NCI-H2196 (cell line): ENCODE measurements around the gene ARMC2.
"Not testable (repeated sequence)": the region's sequence is repeated elsewhere in the genome, so short reads cannot be mapped to it uniquely, and the experiment has no call there.

Experiments used
- DNase-seq: peaks from one replicate; lab custom pipeline; 2025; ENCODE audit not compliant: unreplicated experiment; lab: John Stamatoyannopoulos, UW

ARMC2 gene, protein sequence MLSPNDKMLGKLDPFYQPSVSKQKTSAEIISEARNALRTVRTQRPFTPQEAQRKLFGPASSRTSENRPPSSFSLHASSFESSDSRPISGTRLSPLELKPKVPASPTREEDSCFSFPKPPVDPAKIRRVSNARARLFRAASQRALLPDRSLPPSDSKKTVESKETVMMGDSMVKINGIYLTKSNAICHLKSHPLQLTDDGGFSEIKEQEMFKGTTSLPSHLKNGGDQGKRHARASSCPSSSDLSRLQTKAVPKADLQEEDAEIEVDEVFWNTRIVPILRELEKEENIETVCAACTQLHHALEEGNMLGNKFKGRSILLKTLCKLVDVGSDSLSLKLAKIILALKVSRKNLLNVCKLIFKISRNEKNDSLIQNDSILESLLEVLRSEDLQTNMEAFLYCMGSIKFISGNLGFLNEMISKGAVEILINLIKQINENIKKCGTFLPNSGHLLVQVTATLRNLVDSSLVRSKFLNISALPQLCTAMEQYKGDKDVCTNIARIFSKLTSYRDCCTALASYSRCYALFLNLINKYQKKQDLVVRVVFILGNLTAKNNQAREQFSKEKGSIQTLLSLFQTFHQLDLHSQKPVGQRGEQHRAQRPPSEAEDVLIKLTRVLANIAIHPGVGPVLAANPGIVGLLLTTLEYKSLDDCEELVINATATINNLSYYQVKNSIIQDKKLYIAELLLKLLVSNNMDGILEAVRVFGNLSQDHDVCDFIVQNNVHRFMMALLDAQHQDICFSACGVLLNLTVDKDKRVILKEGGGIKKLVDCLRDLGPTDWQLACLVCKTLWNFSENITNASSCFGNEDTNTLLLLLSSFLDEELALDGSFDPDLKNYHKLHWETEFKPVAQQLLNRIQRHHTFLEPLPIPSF

DNA sequence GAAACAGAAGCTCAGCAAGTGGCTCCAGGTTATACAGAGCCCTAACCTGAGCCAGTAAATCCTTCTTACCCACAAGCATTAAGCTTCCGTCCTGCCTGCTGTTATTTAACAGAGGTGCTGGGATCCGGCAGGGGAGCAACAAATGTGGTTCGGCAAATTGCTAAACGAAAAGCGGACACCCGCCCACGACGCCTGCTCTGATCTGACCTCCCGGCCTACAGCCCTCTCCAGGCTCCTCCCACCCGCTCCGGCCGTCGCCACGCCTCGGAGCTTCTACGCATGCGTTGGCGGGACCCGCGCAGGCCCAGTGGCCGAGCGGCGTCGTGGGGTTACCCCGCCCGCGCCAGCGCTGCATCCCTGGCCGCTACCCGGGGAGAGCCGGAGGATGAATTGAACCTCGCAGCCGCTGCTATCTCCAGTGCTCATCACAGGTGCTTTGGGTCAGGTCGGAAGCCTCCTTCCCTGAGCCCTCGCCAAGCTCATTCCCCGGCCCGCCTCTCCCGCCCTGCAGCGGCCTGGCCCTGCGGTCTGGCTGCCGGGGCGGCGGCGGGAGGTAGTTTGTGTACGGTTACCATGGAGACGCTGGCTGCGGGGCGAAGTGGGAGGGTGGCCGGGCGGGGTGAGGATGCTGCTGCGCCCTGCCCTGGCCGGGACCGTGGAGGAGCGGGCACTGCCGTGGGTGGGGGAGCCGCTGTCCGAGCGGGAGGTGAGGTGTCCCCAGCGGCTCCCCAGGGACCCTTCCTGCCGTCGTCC lies at the start of gene ARMC2:
TSS of gene ARMC2 (plus strand) at position 307 of the 753 bp plus-strand sequence. CDS start 5,846 bp downstream, outside the sequence.
- peak; percentile 92 for DNase-seq

DNA sequence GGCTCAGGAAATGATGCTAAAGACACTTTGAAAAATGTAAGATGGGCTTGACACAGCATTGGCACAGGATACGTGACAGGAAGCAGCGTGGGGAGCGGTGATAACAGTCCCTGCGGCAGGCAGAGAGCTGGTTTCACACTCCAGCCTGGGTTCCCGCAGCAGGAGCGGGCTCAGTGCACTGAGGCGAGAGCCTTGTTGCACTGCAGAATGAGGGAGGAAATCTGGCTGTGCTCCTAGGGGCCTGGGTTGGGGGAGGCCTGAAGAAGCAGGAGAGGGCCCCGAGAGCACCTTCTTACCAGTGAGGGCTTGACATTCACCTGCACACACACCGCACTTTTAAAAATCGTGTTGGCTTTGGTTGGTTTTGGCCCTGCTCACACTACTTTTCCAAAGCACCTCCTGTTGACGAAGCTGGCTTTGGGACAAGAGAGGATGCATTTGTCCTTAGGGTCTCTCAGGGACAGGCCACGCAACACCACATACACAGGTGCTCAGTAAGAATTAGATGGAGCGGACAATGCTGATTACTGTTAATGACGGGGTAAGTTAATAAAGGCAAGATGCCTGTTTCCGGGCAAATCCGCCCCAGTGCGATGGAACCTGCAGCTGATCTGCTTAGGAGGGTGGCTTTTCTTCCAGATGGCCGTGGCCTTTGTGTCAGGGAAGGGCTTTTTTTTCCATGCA lies 49.4 kb upstream of the ARMC2 start:
- no peak for DNase-seq

DNA sequence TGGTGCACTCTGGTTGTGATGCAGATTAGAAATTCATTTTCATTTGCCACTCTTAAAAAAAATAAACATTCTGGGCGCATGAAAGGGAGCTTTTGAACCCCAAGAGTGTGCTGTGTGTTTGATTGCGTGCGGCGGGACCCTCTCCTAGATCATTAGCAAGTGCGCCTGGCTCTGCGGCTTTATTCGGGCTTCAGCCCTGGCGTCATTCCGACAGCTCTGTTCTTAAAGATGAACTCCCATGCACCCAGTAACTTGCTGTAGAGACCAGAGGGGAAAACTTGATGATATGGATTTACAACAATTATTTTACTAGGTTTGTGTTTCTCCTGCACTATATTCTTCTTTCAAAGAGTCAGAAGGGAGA lies 48.9 kb upstream of the ARMC2 start:
- DNase-seq, result no peak

DNA sequence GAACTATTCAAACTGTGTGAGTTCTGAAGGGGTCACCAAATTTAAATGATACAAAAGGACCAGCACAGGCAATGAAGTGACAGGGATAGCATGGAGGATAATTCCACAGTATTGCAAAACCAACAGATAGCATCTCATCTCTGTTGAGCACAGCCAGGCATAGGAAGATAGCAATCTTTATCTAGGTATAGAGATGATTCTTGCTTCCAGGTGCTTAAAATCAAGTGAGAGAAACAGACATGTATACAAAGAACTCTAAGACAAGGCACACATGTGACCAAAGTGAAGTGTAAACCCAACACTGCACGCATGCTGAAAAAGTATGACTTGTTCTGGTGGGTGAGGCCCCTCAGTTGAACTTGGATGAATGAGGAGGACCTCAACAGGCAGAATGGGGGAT lies 48.4 kb upstream of the ARMC2 start:
- no peak for DNase-seq

DNA sequence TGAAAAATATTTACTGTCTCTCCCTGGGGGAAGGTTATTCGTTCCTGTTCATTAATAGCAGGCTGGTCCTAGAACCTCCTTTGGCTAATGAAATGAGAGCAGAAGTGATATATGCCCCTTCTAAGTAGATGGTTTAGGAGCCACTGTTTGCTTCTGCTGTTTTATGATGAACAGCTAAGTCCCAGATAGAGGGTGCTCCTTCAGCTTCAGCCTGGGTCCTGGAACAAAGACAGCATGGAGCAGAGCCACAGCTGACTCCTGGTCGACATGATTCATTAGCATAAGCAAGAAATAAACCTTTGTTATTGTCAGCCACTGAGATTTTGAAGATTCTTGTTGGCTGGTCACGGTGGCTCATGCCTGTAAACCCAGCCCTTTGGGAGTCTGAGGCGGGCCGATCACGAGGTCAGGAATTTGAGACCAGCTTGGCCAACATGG lies 47.8 kb upstream of the ARMC2 start:
- DNase-seq, result no peak

DNA sequence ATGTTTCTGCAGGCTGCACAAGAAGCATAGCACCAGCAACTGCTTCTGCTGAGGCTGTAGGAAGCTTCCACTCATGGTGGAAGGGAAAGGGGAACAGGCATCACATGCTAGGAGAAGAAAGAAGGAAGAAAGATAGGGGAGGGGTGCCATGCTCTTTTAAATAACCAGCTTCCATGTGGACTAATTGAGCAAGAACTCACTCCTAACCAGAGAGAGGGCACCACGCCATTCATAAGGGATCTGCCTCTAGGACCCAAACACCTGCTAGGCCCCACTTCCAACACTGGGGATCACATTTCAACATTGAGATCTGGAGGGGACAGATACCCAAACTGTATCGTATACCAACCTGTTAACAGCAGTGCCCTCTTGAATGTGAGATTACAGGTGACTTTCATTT lies 46.9 kb upstream of the ARMC2 start:
- no peak for DNase-seq

DNA sequence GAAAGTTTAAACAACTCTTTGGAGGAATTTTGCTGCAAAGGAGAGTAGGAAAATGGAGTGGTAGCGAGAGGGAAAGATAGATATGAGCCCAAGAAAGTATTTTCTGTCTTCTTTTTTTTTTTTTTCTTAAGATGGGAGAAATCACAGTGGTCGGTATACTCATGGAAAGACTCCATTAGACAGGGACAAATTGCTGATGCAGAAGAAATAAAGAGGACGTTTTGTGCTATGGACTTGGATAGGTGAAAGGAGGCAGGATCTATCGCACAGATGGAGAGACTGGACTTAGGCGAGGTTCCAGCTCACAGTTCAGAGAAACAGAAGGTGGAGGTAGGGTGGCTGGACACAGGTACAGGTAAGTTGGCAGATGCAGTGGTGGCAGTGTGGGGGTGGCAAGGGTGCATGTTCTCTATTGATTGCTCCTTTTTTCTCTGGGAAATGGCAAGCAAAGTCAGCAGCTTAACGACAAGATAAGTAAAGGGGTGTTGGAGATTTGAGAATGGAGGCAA lies 44.2 kb upstream of the ARMC2 start:
- no peak for DNase-seq

DNA sequence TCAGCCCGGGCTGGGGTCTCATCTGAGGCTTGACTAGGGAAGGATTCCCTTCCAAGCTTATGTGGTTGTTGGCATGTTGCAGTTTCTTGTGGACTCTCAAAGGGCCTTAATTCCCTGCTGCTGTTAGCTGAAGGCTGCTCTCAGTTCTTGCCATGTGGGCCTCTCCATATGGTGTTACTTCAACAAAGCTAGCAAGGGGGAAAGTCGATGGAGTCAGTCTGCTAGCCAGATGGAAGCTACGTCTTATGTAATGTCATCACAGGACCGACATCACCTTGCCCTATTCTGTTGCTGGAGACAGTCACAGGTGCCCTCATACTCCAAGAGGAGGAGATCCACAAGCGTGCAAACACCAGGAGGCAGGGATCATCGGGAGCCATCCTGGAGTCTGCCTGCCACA lies 43.3 kb upstream of the ARMC2 start:
- DNase-seq, result no peak

DNA sequence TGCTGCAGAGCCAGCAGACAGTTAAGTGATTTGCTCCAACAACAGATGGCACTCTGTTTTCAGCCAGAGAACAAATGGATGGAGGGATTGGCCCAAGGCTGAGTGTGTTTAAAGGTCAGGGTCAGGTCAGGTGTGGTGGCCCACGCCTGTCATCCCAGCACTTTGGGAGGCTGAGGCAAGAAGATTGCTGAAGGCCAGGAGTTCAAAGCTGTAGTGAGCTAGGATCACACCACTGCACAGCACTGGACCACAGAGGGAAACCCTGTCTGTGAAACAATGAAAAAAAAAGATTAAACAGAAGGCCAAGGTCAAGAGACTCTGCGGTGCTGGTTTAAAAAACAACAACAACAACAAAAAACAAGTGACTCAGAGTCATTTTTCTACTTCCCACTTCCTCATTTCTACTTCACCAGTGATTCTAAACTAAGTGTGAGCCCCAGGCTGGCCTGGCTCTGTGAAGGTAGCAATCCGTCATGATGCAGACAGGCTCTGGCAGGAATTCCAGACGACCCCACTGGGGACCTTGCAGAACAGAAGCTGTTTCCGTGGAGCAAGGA lies 42.5 kb upstream of the ARMC2 start:
- DNase-seq, result no peak

DNA sequence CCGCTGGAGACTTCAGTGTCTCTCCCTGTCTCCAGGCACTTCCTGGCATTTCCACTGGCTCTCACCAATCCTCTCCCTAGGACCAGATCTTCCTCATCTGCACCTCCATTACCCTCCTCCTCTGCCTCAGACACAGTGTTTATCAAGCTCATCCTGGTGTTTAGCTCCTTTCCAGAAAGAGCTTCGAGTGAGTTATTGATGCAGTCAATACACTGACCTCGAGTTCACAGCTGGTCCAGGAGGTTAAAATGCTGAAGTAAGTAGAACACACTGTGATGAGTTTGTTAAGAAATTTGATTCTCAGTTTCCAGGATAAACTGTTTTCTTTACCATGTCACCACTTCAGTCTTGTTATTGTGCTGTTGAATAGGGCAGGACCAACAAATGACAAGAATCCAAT lies 42.1 kb upstream of the ARMC2 start:
- DNase-seq, result no peak

DNA sequence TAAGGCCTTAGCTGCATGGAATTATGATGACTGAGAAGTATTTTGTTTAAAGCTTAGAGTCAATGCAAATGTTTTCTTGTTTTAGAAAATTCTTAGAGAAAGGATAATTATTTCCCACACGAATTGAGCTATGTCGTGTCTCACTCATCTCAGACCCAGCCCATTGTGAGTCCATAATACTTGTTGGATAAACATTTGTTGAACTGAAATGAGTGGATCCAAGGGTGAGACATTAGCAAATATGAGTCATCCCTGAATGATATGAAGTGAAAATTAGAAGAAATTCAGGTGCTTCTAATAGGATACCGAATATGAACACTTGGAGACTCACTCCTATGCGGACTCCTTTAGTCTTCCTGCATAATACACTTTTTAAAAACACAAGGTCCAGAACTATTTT lies 41.6 kb upstream of the ARMC2 start:
- DNase-seq, result no peak

DNA sequence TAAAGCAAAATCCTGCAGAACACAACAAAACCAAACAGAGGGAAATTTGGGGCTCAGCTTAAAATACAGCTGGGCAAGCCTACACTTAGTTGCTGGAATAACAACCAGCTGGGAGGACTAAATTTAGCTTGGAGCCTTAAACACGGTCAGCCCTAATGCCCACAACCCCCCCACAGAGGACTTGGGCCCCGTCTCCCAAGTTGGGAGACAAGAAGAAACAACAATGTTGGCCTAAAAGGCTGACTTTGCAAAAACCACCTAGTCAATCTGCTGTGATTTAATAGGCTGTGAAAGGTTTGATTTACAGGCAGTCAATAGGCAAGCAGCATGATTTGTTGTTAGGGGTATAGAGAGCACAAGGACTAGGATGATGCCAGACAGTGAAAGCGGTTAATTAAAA lies 40.3 kb upstream of the ARMC2 start:
- DNase-seq, result no peak

DNA sequence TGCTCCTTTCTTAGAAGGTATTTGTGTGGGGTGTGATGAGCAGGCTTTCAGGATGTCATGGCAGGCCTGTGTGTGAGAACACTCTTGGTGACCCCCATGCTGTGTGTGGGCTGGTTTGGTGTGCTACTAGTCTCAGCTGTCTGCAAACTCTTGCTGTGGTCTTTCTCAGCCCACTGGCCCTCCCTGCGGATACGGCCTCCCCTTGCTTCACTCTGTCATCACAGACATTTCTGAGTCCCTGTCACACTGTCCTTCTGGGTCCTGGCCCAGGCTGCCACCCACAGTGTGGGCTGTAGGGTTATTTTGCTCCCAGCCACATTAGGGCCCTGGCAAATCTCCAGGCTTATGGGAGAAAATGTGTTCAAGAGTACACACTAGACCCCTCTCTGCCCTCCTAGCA lies 39.0 kb upstream of the ARMC2 start:
- no peak for DNase-seq

DNA sequence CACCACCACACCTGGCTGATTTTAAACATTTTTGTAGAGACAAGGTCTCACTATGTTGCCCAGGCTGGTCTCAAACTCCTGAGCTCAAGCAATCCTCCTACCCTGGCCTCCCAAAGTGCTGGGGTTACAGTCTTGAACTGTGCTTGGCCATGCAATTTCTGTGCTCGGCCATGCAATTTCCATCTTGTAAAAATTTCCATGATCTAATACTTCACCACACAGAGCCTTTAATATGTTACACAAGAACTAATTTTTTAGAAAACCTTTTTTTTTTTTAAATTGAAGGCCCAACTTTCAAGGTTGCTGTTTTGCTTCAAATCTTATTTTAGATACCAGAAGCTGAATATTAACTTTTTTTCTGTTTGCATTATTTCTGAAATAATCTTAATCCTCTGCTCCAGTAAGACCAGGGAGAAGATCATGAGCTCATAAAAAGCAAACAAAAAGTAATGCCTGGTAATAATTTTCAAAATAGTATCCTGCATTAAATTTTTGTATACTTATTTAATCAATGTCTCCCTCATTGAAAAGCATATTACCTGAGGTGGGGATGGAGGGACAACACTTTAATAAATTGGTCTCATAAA lies 38.1 kb upstream of the ARMC2 start:
- DNase-seq, result no peak

DNA sequence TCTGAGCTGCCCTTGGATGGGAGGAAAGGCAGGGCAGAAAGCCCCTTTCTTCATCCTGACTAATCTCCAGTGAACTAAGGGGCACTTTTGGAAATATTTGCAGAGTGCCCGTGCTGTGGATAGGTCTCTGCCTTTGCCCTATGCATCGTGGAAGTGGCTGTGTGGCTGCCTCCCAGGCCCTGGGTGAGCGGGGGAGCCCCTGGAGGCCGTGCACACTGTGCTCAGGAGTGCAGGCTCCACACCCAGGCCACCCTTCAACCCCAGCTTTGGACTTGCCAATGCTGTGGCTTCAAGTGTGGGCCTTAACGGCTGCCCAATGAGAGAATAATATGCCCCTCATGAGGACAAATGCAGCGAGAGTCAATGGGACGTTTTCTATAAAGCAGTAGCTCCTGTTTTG lies 36.7 kb upstream of the ARMC2 start:
- DNase-seq, result no peak

DNA sequence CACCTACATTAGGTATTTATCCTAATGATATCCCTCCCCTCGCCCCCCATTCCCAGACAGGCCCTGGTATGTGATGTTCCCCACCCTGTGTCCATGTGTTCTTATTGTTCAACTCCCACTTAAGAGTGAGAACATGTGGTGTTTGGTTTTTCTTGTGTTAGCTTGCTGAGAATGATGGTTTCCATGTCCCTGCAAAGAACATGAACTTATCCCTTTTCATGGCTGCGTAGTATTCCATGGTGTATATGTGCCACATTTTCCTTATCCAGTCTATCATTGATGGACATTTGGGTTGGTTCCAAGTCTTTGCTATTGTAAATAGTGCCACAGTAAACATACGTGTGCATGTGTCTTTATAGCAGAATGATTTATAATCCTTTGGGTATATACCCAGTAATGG lies 35.0 kb upstream of the ARMC2 start:
- not testable (repeated sequence) for DNase-seq

DNA sequence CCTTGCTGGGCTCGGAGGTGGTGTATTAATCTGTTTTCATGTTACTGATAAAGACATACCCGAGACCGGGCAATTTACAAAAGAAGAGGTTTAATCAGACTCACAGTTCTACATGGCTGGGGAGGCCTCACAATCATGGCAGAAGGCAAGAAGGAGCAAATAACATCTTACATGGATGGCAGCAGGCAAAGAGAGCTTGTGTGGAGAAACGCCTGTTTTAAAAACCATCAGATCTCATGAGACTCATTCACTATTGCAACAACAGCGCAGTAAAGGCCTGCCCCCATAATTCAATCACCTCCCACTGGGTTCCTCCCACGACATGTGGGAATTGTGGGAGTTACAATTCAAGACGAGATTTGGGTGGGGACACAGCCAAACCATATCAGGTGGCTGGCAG lies 30.9 kb upstream of the ARMC2 start:
- not testable (repeated sequence) for DNase-seq

DNA sequence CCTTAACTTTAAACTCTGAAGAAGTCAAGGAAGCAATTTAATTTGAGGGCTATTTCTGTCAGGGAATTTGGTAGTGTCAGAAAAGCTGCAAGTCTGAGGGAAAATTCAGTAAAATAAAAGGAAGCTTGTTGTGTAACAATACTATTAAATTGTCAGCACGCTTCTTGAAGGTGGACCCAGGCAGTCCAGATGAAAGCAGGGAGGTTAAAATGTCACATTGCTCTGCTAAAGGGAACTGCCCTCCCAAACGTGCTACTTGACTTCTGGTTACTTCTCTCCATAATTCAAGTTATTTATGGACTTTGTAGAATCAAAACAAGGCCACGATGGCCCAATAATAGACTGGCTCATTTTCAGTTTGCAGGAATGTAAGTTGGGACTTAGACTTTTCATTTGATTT lies 28.2 kb upstream of the ARMC2 start:
- no peak for DNase-seq

DNA sequence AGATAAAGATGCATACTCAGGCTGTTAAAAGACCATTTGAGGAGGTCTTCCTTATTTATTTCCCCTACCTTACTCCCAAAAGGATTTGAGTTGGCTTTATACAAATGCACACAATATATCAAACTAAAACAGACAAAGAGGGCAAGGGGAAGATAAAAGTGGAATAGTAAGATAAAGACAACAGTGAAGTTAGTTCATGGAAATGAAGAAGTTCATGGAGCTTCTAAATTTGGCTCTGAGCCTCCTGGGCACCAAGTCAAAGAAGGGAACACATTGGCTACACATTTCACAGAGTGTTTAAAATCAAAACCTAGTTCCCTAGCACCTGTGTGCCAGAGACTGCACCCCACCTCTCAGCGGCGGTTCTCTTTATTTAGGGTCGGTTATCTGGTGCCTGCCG lies 25.8 kb upstream of the ARMC2 start:
- DNase-seq, result no peak

DNA sequence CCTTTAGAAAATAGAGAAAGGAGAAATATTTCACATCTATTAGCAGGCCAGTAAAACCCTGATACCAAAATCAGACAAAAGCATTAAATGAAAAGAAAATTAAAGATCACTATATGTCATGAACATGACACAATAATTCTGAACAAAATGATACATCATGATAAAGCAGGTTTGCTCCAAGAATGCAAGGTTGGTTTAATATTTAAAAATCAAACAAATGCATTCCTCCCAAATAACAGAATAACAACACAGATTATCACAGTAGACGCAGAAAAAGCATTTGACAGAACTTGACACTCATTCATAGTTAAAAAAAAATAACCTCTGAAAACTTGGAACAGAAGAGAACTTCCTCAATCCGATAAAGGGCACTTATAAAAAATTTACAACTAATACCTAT lies 22.9 kb upstream of the ARMC2 start:
- no peak for DNase-seq
